MM.1S (cell line): ENCODE measurements around the gene PAOX.
"Not testable (repeated sequence)": the region's sequence is repeated elsewhere in the genome, so short reads cannot be mapped to it uniquely, and the experiment has no call there.

ENCODE experiments used
- DNase-seq: peaks from one replicate; pipeline ENCODE4 v3.0.0-alpha.2; 2015
- H2AFZ ChIP-seq: fragments of 300-600 bp; sonication (generic); 2 replicates; pipeline ENCODE4 v1.6.0; 2016; ENCODE audit warnings: antibody characterized with exemption, low read length
- H3F3A ChIP-seq: fragments of 300-600 bp; sonication (generic); 2 replicates; pipeline ENCODE4 v1.6.1; 2016; ENCODE audit warnings: mild to moderate bottlenecking, antibody characterized with exemption, low read length, moderate library complexity, mixed read lengths; ENCODE audit not compliant: insufficient read depth
- H3K27ac ChIP-seq: fragments of 300-600 bp; sonication (generic); 2 replicates; pipeline ENCODE4 v1.5.1; 2016; ENCODE audit warnings: mild to moderate bottlenecking, low read length
- H3K27me3 ChIP-seq: fragments of 300-600 bp; sonication (generic); replicated peaks from 2 replicates; pipeline ENCODE4 v1.6.0; 2016; ENCODE audit warnings: low read length; ENCODE audit not compliant: insufficient read depth
- H3K36me3 ChIP-seq: fragments of 300-600 bp; sonication (generic); replicated peaks from 2 replicates; pipeline ENCODE4 v1.6.1; 2016; ENCODE audit warnings: mild to moderate bottlenecking, low read length, mixed read lengths; ENCODE audit not compliant: insufficient read depth
- H3K4me1 ChIP-seq: fragments of 300-600 bp; sonication (generic); 2 replicates; pipeline ENCODE4 v1.6.1; 2016; ENCODE audit warnings: low read length, mixed read lengths
- H3K4me2 ChIP-seq: fragments of 300-600 bp; sonication (generic); 2 replicates; pipeline ENCODE4 v1.6.0; 2016; ENCODE audit warnings: low read depth, low read length
- H3K4me3 ChIP-seq: fragments of 300-600 bp; sonication (generic); 2 replicates; pipeline ENCODE4 v1.5.1; 2016; ENCODE audit warnings: low read length, mixed read lengths
- H3K79me2 ChIP-seq: fragments of 300-600 bp; sonication (generic); 2 replicates; pipeline ENCODE4 v1.6.1; 2016; ENCODE audit warnings: mixed run types, low read length, mixed read lengths
- H3K9ac ChIP-seq: fragments of 300-600 bp; sonication (generic); 2 replicates; pipeline ENCODE4 v1.6.1; 2016; ENCODE audit warnings: low read length, mixed read lengths
- H3K9me2 ChIP-seq: fragments of 300-600 bp; sonication (generic); replicated peaks from 2 replicates; pipeline ENCODE4 v1.6.1; 2016; ENCODE audit warnings: mild to moderate bottlenecking, low read length, mixed read lengths; ENCODE audit not compliant: insufficient read depth
- H3K9me3 ChIP-seq: fragments of 300-600 bp; sonication (generic); replicated peaks from 2 replicates; pipeline ENCODE4 v1.6.1; 2016; ENCODE audit warnings: mild to moderate bottlenecking, low read length, mixed read lengths; ENCODE audit not compliant: insufficient read depth
- H4K20me1 ChIP-seq: fragments of 300-600 bp; sonication (generic); 2 replicates; pipeline ENCODE4 v1.6.1; 2016; ENCODE audit warnings: mild to moderate bottlenecking, low read length, moderate library complexity, mixed read lengths; ENCODE audit not compliant: insufficient read depth
- EZH2 ChIP-seq: fragments of 300-600 bp; sonication (generic); optimal IDR thresholded peaks from 2 replicates; pipeline ENCODE3; 2017; ENCODE audit warnings: low read depth, mild to moderate bottlenecking, antibody characterized with exemption, low read length, mixed read lengths
- EZH2phosphoT487 ChIP-seq: fragments of 300-600 bp; sonication (generic); IDR thresholded peaks from 2 replicates; pipeline ENCODE4 v1.6.1; 2018; ENCODE audit warnings: antibody characterized with exemption, low read length
- TF ChIP-seq, protein P1 (sequence below): fragments of 300-600 bp; sonication (generic); IDR thresholded peaks from 2 replicates; pipeline ENCODE4 v1.5.1; 2016; ENCODE audit warnings: antibody characterized with exemption, low read length, mixed read lengths

The PAOX gene

DNA sequence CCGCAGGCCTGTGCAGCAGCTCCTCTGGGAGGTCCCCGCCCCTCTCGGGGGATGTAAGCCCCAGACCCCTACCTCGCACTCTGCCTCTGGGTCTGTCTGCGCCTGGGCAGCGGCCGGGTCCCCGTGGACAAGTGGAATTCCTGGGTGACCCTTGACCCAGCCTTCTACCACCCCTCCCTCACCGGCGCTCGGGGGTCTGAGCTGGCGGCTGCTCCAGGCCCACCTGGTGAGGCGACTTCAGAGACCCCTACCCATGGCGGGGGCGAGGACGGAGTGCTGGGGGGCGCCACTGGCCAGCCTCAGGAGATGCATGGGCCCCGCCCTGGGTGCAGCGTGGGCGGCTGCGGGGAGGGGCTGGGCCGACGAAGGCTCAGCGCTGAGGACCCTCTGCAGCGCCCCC, 53.7 kb downstream of the PAOX start:
- not testable (repeated sequence) for H3K27ac ChIP-seq, H3K4me3 ChIP-seq, H3K79me2 ChIP-seq, H3K36me3 ChIP-seq, H3K4me2 ChIP-seq, H4K20me1 ChIP-seq, H3F3A ChIP-seq, H3K9ac ChIP-seq, H3K4me1 ChIP-seq, DNase-seq, H2AFZ ChIP-seq, H3K27me3 ChIP-seq, H3K9me2 ChIP-seq, H3K9me3 ChIP-seq

DNA sequence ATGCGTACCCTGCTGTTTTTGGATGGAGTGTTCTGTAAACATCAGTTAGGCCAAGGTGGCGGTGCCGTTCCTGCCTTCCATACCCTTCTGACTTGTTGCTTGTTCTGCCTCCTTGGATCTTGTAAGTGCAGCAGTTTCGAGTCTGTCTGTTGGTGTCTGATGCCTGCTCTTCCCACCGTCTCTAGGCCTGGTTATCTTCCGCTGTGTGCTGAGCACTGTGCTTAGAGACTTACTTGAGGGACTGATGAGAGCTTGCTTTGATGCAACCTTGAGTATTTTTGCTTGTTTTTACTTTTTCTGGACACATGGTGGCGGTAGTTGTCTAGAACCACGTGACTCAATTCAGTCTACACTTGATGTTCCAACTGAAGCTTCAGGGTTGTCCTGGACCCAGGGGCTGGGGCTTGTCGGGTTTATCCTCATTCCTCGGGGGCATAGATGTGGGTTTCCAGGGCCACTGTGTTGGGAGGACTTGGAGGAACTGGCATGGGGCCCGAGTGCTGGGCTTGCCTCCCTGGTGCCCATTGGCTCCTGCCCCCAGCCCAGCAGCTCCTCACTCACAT, 59.7 kb downstream of the PAOX start:
- Histone ChIP-seq H3K27ac (no peak overlapping the region), H3K4me1 (no peaks in the 10 kb centered on the region), H3K9me3 (no peaks in the 10 kb centered on the region), H3K4me2 (no peak overlapping the region), H3F3A (no peaks in the 10 kb centered on the region), H3K79me2 (no peaks in the 10 kb centered on the region), H4K20me1 (no peaks in the 10 kb centered on the region), H3K9ac (no peak overlapping the region), H3K9me2 (no peaks in the 10 kb centered on the region), H2AFZ (no peak overlapping the region), H3K27me3 (no peaks in the 10 kb centered on the region), H3K4me3 (no peak overlapping the region), H3K36me3 (no peaks in the 10 kb centered on the region)
- TF ChIP-seq EZH2, result no peak
- TF ChIP-seq, protein P1, sequence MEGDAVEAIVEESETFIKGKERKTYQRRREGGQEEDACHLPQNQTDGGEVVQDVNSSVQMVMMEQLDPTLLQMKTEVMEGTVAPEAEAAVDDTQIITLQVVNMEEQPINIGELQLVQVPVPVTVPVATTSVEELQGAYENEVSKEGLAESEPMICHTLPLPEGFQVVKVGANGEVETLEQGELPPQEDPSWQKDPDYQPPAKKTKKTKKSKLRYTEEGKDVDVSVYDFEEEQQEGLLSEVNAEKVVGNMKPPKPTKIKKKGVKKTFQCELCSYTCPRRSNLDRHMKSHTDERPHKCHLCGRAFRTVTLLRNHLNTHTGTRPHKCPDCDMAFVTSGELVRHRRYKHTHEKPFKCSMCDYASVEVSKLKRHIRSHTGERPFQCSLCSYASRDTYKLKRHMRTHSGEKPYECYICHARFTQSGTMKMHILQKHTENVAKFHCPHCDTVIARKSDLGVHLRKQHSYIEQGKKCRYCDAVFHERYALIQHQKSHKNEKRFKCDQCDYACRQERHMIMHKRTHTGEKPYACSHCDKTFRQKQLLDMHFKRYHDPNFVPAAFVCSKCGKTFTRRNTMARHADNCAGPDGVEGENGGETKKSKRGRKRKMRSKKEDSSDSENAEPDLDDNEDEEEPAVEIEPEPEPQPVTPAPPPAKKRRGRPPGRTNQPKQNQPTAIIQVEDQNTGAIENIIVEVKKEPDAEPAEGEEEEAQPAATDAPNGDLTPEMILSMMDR, result peak; percentile 51
- TF ChIP-seq EZH2phosphoT487, result no peak
- DNase-seq, result peak; percentile 51

DNA sequence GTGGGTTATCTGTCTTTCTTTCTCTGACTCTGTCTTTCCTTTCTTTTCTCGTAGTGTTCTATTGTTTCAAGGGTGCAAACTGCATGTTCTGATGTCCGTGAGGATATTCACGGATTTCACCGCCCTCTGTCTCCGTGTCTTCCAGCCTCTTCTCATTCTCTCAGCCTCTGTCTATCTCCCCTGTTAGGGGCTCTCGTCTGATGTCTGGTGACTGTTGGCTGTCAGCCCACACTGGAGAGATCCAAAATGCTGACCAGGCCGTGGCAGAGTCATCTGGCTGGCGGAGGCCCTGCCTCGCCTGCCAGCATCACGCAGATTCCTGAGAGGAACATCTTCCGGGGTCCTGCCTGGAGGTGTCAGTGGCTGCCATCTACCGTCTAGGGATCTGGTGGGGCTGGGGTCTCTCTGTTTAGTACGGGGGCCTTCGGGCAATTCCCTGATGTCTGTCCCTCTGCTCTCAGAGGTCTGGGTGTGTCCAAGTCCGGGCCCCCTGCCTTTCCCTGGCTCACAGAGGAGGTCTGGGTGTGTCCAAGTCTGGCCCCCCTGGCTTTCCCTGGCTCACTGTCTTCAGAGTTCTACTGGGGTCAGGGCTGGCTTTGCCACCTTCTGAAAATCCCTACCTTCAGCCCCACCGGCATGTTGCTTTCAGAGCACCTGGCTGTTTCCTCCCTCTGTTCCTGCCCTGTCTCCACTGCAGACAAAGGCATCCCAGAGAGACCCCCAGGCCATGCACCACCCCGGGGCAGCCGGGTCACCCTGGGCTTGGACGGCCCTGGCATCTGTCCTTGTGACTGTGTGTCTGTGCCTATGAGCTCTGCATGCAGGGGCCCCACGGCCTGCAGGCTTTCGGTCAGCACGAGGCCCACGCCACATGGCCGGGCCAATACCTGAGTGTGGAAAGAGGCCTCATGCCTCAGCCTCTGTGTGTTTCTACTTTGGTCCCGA, 60.7 kb downstream of the PAOX start:
- Histone ChIP-seq H3K79me2 (no peaks in the 10 kb centered on the region), H4K20me1 (no peaks in the 10 kb centered on the region), H3K9me3 (no peaks in the 10 kb centered on the region)

More for the DNA sequence above, 60.7 kb downstream of the PAOX start:
- no peaks in the 10 kb centered on the region for H3K36me3 ChIP-seq
- H3K27ac ChIP-seq, result no peak overlapping the region
- H3K4me3 ChIP-seq, result no peak overlapping the region
- no peak overlapping the region for H3K4me2 ChIP-seq
- H2AFZ ChIP-seq, result no peak overlapping the region
- no peaks in the 10 kb centered on the region for H3F3A ChIP-seq
- no peak overlapping the region for H3K9ac ChIP-seq
- H3K4me1 ChIP-seq, result no peaks in the 10 kb centered on the region
- H3K27me3 ChIP-seq, result no peaks in the 10 kb centered on the region
- DNase-seq, result no peak
- no peaks in the 10 kb centered on the region for H3K9me2 ChIP-seq
- TF ChIP-seq EZH2phosphoT487, result no peak
- TF ChIP-seq EZH2, result no peak
- TF ChIP-seq, protein P1, result no peak
